Heart left ventricle (tissue), 16 donors: Measurements from ENCODE around the gene VIP. TPM values are rescaled to one million over a fixed set of nuclear protein-coding genes. Genes with fewer than 3 reads are reported as not detected.

Experiments
- ATAC-seq, 4 donors: fragments of 200-7000 bp; cut with Tn5 transposase; one replicate each; pipeline ENCODE4 v1.9.1; 2020 to 2022; ENCODE audit warnings: moderate library complexity in 4 of 4, mild to moderate bottlenecking in 3 of 4, moderate number of reproducible peaks in 1 of 4
- DNase-seq, 5 donors: peaks; one replicate each; pipeline ENCODE4 v3.0.0-alpha.2; 2020
- H3K27ac ChIP-seq, 12 donors: fragments of 200-600 bp; sonication (generic) in 4 of 12; one replicate each; pipeline versions ENCODE4 v1.5.0 to v1.8.0; 2016 to 2022; ENCODE audit warnings: mild to moderate bottlenecking in 2 of 12
- H3K27me3 ChIP-seq, 9 donors: fragments of 200-600 bp; sonication (generic) in 2 of 9; one replicate each; pipeline versions ENCODE4 v1.5.1 to v1.8.0; 2016 to 2022; ENCODE audit warnings: mild to moderate bottlenecking in 3 of 9
- H3K36me3 ChIP-seq, 9 donors: fragments of 200-600 bp; sonication (generic) in 2 of 9; one replicate each; pipeline versions ENCODE4 v1.5.0 to v1.8.0; 2018 to 2022; ENCODE audit warnings: mild to moderate bottlenecking in 2 of 9
- H3K4me1 ChIP-seq, 12 donors: fragments of 200-600 bp; sonication (generic) in 4 of 12; one replicate each; pipeline versions ENCODE4 v1.5.0 to v1.8.0; 2016 to 2022; ENCODE audit warnings: mild to moderate bottlenecking in 3 of 12
- H3K4me3 ChIP-seq, 12 donors: fragments of 200-600 bp; sonication (generic) in 4 of 12; one replicate each; pipeline versions ENCODE4 v1.5.0 to v1.8.0; 2017 to 2022; ENCODE audit warnings: mild to moderate bottlenecking in 9 of 12, moderate library complexity in 4 of 12
- H3K9me3 ChIP-seq, 12 donors: fragments of 200-600 bp; sonication (generic) in 4 of 12; one replicate each; pipeline versions ENCODE4 v1.5.0 to v1.8.0; 2016 to 2022; ENCODE audit warnings: mild to moderate bottlenecking in 1 of 12
- CTCF ChIP-seq, 12 donors: fragments of 200-600 bp; sonication (generic) in 4 of 12; IDR thresholded peaks; one replicate each; pipeline versions ENCODE4 v1.5.0 to v1.8.0; 2018 to 2022; ENCODE audit warnings: antibody characterized with exemption in 12 of 12, mild to moderate bottlenecking in 5 of 12
- POLR2A ChIP-seq, 2 donors: fragments of 450-650 bp; IDR thresholded peaks; one replicate each; pipeline ENCODE4 v1.6.1; 2017; ENCODE audit warnings: antibody characterized with exemption in 2 of 2, mild to moderate bottlenecking in 2 of 2, moderate library complexity in 2 of 2
- WGBS, 4 donors: extraction: QIAGEN DNeasy Blood & Tissue Kit in 2 of 4; methylation state at CpG; one replicate each; pipeline versions ENCODE4 v1.1.5 to v1.1.7; 2013 to 2018; 5-methylcytosine and 5-hydroxymethylcytosine counted together
- intact Hi-C, 10 donors: fragments of 100-400 bp; cut with DNase I; formaldehyde crosslinking; loops; one replicate each; pipeline versions ENCODE4 v1.11.1 to v1.14.2; 2022
- polyA plus RNA-seq, 2 donors: library from polyadenylated mRNA; stranded (reverse); fragments of 200-250 nt; gene quantifications; one replicate each; pipeline ENCODE4 v1.2.3, GENCODE V29; 2013
- total RNA-seq, 9 donors: library from RNA; depleted of rRNA in 2 of 9; stranded (reverse); fragments of >200 nt in 2 of 9; fragmentation: NEBNext Ultra II Directional in 3 of 9; extraction: Animal tissue kit (Norgen Biotek cat#: 25700) in 3 of 9; gene quantifications; one replicate each; pipeline versions ENCODE4 v1.1.0 to v1.2.4, GENCODE V29; 2016 to 2023
- donor health status: ischemic (EF 13 %, LVEDD 7.1; RV severe dilation, severe dysfunction).
- donor health status: healthy with polysubstance abuse.
- donor health status: DM: no; HTN: yes; CAD: no.
- donor health status: DM: no; HTN: no; CAD: no.
- donor health status: ischemic (EF 25% LVEDD 6.9; RV normal size, moderate dysfunction).
- donor health status: ischemic (EF 25% LVEDD 5.7; RV mildly dilated, moderate dysfunction).
- donor health status: healthy.
- donor health status: DM: yes; HTN: yes; CAD: no.
- donor health status: ischemic (EF 35%, LVEDD 5.7; RV mildly dilated, moderate dysfunction).
- donor health status: nonischemic (EF 11% LVEDD 7.7; RV severe dilation, severe dysfunction).
- donor health status: DM: yes; HTN: yes; CAD: no.
- donor health status: PGD.
- donor health status: ischemic (EF 29% LVEDD 5.4; RV normal size, mild dysfunction).
- donor health status: nonischemic (EF 23%, LVEDD 6.1; RV moderate dilation, normal function).

VIP gene
- total and polyA plus RNA-seq, 11 donors = 0.29 to 3.9 (median 0.46) TPM; not detected in 3

- Histone ChIP-seq H3K9me3 (no peaks in the 10 kb centered on the region), H3K27ac (no peak overlapping the region), H3K36me3 (no peaks in the 10 kb centered on the region), H3K4me1 (no peaks in the 10 kb centered on the region), H3K27me3 (no peaks in the 10 kb centered on the region), H3K4me3 (no peak overlapping the region)
- DNase-seq = no peak
- intact Hi-C loops = no loop called here
- no peak for ATAC-seq
- no peak for TF ChIP-seq CTCF (IDR thresholded peaks at IDR 0.05)
- TF ChIP-seq POLR2A (IDR thresholded peaks at IDR 0.05) = no peak
- 74 to 83% (median 75%) methylated on average over 5 of the region's 5 CpGs for WGBS, 4 donors
Observed at GRCh38 chr6:152771061-152771687, 20.6 kb downstream of the VIP start.

GRCh38 chr6:152775428-152775827 lies 24.8 kb downstream of the VIP start:
- Histone ChIP-seq H3K9me3 (no peaks in the 10 kb centered on the region), H3K36me3 (no peaks in the 10 kb centered on the region), H3K27me3 (no peaks in the 10 kb centered on the region), H3K4me1 (no peaks in the 10 kb centered on the region), H3K27ac (no peak overlapping the region), H3K4me3 (no peak overlapping the region)
- intact Hi-C loops = no loop called here
- no peak for DNase-seq
- ATAC-seq = no peak
- no peak for TF ChIP-seq POLR2A (IDR thresholded peaks at IDR 0.05)
- no peak for TF ChIP-seq CTCF (IDR thresholded peaks at IDR 0.05)

GRCh38 chr6:152776833-152777232 lies 26.2 kb downstream of the VIP start:
- WGBS, 4 donors = 69 to 80% (median 78%) methylated on average over 3 of the region's 3 CpGs
- H3K9me3 ChIP-seq = no peaks in the 10 kb centered on the region
- no peaks in the 10 kb centered on the region for H3K4me1 ChIP-seq
- H3K36me3 ChIP-seq = no peaks in the 10 kb centered on the region
- H3K27me3 ChIP-seq = no peaks in the 10 kb centered on the region
- intact Hi-C loops = no loop called here
- no peak overlapping the region for H3K4me3 ChIP-seq
- H3K27ac ChIP-seq = no peak overlapping the region
- ATAC-seq = no peak
- TF ChIP-seq CTCF (IDR thresholded peaks at IDR 0.05) (no peak), POLR2A (IDR thresholded peaks at IDR 0.05) (no peak)
- DNase-seq = no peak

- no peaks in the 10 kb centered on the region for H3K36me3 ChIP-seq
- intact Hi-C loops = no loop called here
Observed at GRCh38 chr6:152783217-152783878, 32.8 kb downstream of the VIP start.

More at GRCh38 chr6:152783217-152783878, 32.8 kb downstream of the VIP start:
- DNase-seq = no peak
- Histone ChIP-seq H3K27me3 (no peaks in the 10 kb centered on the region), H3K4me1 (no peaks in the 10 kb centered on the region), H3K4me3 (no peak overlapping the region), H3K9me3 (no peaks in the 10 kb centered on the region), H3K27ac (no peak overlapping the region)
- ATAC-seq = no peak
- TF ChIP-seq POLR2A (IDR thresholded peaks at IDR 0.05) = no peak
- no peak for TF ChIP-seq CTCF (IDR thresholded peaks at IDR 0.05)
- WGBS, 4 donors = 65 to 76% (median 73%) methylated on average over 9 of the region's 9 CpGs
